IPS-18a (cell line): Measurements from ENCODE around the gene MINDY3.
"Not testable (repeated sequence)": the region's sequence is repeated elsewhere in the genome, so short reads cannot be mapped to it uniquely, and the experiment has no call there.

Experiments used
- H3K27ac ChIP-seq: one replicate; pipeline ENCODE4 v1.5.1; 2013; ENCODE audit warnings: low read length
- H3K27me3 ChIP-seq: one replicate; pipeline ENCODE4 v1.6.1; 2013; ENCODE audit warnings: mild to moderate bottlenecking, low read length; ENCODE audit not compliant: control insufficient read depth, insufficient read depth
- H3K36me3 ChIP-seq: one replicate; pipeline ENCODE4 v1.6.1; 2013; ENCODE audit warnings: low read depth, low read length; ENCODE audit not compliant: control insufficient read depth
- H3K4me1 ChIP-seq: one replicate; pipeline ENCODE4 v1.6.1; 2013; ENCODE audit warnings: low read depth, low read length; ENCODE audit not compliant: control insufficient read depth
- H3K4me3 ChIP-seq: one replicate; pipeline ENCODE4 v1.5.1; 2013; ENCODE audit warnings: low read length
- H3K9ac ChIP-seq: one replicate; pipeline ENCODE4 v1.6.1; 2013; ENCODE audit warnings: mild to moderate bottlenecking, low read length, moderate library complexity
- H3K9me3 ChIP-seq: one replicate; pipeline ENCODE4 v1.6.1; 2013; ENCODE audit warnings: low read depth, low read length; ENCODE audit not compliant: control insufficient read depth

The MINDY3 gene

GRCh38 chr10:15787426-15787825 is 72.9 kb downstream of the MINDY3 start:
- no peak overlapping the region for H3K9ac ChIP-seq
- H3K4me1 ChIP-seq: no peaks in the 10 kb centered on the region
- no peaks in the 10 kb centered on the region for H3K9me3 ChIP-seq
- no peaks in the 10 kb centered on the region for H3K27me3 ChIP-seq
- H3K4me3 ChIP-seq: no peak overlapping the region
- no peak overlapping the region for H3K27ac ChIP-seq
- no peaks in the 10 kb centered on the region for H3K36me3 ChIP-seq

- H3K27me3 ChIP-seq: no peaks in the 10 kb centered on the region
- no peaks in the 10 kb centered on the region for H3K4me1 ChIP-seq
- H3K36me3 ChIP-seq: no peaks in the 10 kb centered on the region
- H3K9ac ChIP-seq: no peak overlapping the region
- no peaks in the 10 kb centered on the region for H3K9me3 ChIP-seq
- H3K4me3 ChIP-seq: no peak overlapping the region
- H3K27ac ChIP-seq: no peak overlapping the region
Measured at GRCh38 chr10:15784662-15785300, 75.5 kb downstream of the MINDY3 start.

- Histone ChIP-seq H3K27me3 (no peaks in the 10 kb centered on the region), H3K9me3 (no peaks in the 10 kb centered on the region), H3K36me3 (no peaks in the 10 kb centered on the region), H3K4me1 (no peaks in the 10 kb centered on the region), H3K27ac (no peak overlapping the region), H3K4me3 (no peak overlapping the region), H3K9ac (no peak overlapping the region)
Measured at GRCh38 chr10:15783941-15784636, 76.2 kb downstream of the MINDY3 start.

- Histone ChIP-seq H3K27me3 (no peaks in the 10 kb centered on the region), H3K36me3 (no peaks in the 10 kb centered on the region), H3K4me1 (no peaks in the 10 kb centered on the region), H3K9me3 (no peaks in the 10 kb centered on the region), H3K4me3 (no peak overlapping the region), H3K9ac (no peak overlapping the region), H3K27ac (no peak overlapping the region)
Measured at GRCh38 chr10:15782851-15783250, 77.5 kb downstream of the MINDY3 start.

GRCh38 chr10:15781381-15781960 is 78.8 kb downstream of the MINDY3 start:
- H3K4me1 ChIP-seq: no peaks in the 10 kb centered on the region
- H3K9me3 ChIP-seq: no peaks in the 10 kb centered on the region
- no peaks in the 10 kb centered on the region for H3K36me3 ChIP-seq

GRCh38 chr10:15780353-15781135 is 79.8 kb downstream of the MINDY3 start:
- no peak overlapping the region for H3K4me3 ChIP-seq
- no peaks in the 10 kb centered on the region for H3K36me3 ChIP-seq
- no peaks in the 10 kb centered on the region for H3K4me1 ChIP-seq
- no peaks in the 10 kb centered on the region for H3K9me3 ChIP-seq
- no peak overlapping the region for H3K9ac ChIP-seq
- H3K27me3 ChIP-seq: no peaks in the 10 kb centered on the region
- no peak overlapping the region for H3K27ac ChIP-seq

More at GRCh38 chr10:15781381-15781960, 78.8 kb downstream of the MINDY3 start:
- no peaks in the 10 kb centered on the region for H3K27me3 ChIP-seq
- no peak overlapping the region for H3K9ac ChIP-seq
- no peak overlapping the region for H3K4me3 ChIP-seq
- no peak overlapping the region for H3K27ac ChIP-seq

- Histone ChIP-seq H3K4me3 (no peak overlapping the region), H3K4me1 (no peaks in the 10 kb centered on the region), H3K27me3 (no peaks in the 10 kb centered on the region), H3K9me3 (no peaks in the 10 kb centered on the region), H3K36me3 (no peaks in the 10 kb centered on the region), H3K27ac (no peak overlapping the region), H3K9ac (no peak overlapping the region)
Measured at GRCh38 chr10:15775513-15775912, 84.8 kb downstream of the MINDY3 start.

- H3K27me3 ChIP-seq, H3K9me3 ChIP-seq, H3K27ac ChIP-seq, H3K4me1 ChIP-seq, H3K9ac ChIP-seq, H3K4me3 ChIP-seq, H3K36me3 ChIP-seq: not testable (repeated sequence)
Measured at GRCh38 chr10:15774534-15774933, 85.8 kb downstream of the MINDY3 start.

GRCh38 chr10:15764892-15765454 is 95.3 kb downstream of the MINDY3 start:
- H3K9me3 ChIP-seq: no peaks in the 10 kb centered on the region
- H3K27ac ChIP-seq: no peak overlapping the region
- H3K36me3 ChIP-seq: no peaks in the 10 kb centered on the region
- H3K4me3 ChIP-seq: no peak overlapping the region
- H3K27me3 ChIP-seq: no peaks in the 10 kb centered on the region
- no peak overlapping the region for H3K9ac ChIP-seq
- H3K4me1 ChIP-seq: no peaks in the 10 kb centered on the region

- Histone ChIP-seq H3K27ac (no peak overlapping the region), H3K9ac (no peak overlapping the region), H3K27me3 (no peaks in the 10 kb centered on the region), H3K4me1 (no peaks in the 10 kb centered on the region), H3K9me3 (no peaks in the 10 kb centered on the region), H3K36me3 (no peaks in the 10 kb centered on the region), H3K4me3 (no peak overlapping the region)
Measured at GRCh38 chr10:15763006-15763405, 97.3 kb downstream of the MINDY3 start.

- H3K9ac ChIP-seq, H3K27ac ChIP-seq, H3K36me3 ChIP-seq, H3K27me3 ChIP-seq, H3K4me1 ChIP-seq, H3K9me3 ChIP-seq, H3K4me3 ChIP-seq: not testable (repeated sequence)
Measured at GRCh38 chr10:15762239-15762638, 98.1 kb downstream of the MINDY3 start.
